COLO668 (cell line): Measurements from ENCODE around the gene ZNF845.
"Not testable (repeated sequence)": the region's sequence is repeated elsewhere in the genome, so short reads cannot be mapped to it uniquely, and the experiment has no call there.

ENCODE experiments used
- DNase-seq: peaks from one replicate; lab custom pipeline; 2025; ENCODE audit not compliant: unreplicated experiment; lab: John Stamatoyannopoulos, UW

Gene ZNF845

GRCh38 chr19:53374743-53375142 lies 41.2 kb downstream of the ZNF845 start:
- no peak for DNase-seq

GRCh38 chr19:53381376-53381775 lies 47.8 kb downstream of the ZNF845 start:
- DNase-seq: no peak

DNA sequence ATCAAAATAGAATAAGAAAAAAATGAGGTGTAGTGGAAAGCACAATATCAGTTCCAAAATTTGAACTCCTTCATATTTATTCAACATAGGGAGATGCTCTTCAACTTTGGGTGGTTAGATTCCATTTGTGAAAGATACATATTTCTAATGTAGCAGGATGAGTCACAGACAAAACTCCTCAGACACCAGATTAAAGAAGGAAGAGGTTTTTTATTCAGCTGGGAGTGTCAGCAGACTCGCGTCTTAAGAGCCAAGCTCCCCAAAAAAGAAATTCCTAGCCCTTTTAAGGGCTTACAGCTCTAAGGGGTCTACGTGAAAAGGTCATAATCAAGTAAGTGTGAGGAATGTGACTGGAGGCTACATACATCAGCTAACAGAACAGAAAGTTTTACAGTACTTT lies 54.6 kb downstream of the ZNF845 start:
- DNase-seq: no peak

DNA sequence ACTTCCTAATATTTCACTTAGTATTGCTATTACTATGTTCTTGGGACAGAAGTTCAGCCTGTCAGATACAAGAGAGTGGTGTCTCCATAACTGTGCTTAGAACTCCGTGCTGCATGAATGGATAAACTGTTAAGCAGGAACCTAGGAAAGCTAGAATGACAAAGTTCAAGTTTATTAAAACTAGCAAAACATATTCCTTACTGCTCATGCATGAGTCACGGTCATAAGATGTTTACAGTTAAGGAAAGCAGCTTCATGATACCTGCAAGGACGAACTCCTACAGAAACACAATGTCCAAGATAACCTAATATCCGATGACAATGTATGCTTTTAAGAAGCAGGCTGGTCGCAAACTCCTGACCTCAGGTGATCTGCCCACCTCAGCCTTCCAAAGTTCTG lies 55.4 kb downstream of the ZNF845 start:
- no peak for DNase-seq

GRCh38 chr19:53389571-53389970 lies 56.0 kb downstream of the ZNF845 start:
- no peak for DNase-seq

DNA sequence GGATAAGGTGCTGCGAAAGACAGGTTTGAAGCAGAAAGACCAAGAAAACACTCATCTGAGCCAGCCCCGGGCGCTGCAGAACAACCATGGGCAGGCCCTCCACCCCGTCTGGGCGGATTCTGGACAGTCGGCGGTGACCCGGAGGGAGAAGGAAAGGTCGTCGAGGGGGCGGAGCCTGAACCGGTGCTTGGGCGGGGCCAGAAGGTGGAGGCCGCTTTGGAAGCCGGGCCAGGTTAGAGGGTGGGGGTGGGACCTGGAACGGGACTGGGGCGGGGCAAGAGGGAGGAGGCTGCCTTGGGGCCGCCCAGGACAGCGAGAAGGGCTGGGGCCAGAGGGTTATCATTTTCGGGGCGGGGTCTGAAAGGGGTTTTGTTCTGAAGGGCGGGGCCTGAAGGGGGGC lies 56.4 kb downstream of the ZNF845 start:
- no peak for DNase-seq

DNA sequence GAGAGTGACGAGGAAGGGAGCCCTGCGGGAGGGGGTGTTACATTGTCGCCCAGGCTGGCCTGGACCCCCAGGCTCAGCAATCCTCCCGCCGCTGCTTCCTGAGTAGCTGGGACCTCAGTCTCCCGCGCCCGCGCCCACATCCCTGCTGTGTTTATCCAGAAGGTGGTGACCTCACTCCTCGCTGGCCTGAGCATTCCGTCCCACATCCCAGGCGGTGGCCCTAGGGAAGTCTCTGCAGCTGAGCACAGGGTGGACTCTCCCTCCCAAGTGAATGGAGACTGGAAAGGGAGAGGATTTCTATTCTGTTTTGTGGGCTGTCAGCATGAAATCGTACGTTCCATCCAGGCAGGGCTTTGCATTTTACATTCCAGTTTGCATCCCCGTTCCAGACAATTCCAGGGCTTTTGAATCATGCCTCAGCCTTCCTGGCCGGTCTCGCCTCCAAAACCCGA lies 61.0 kb downstream of the ZNF845 start:
- peak; percentile 32 for DNase-seq

- DNase-seq: peak; percentile 93
Observed at GRCh38 chr19:53394974-53395839, 61.7 kb downstream of the ZNF845 start, which contains the start of gene ZNF765. Gene ZNF765 (plus strand): TSS chr19:53395149. CDS start chr19:53398016, 2,867 bp downstream.

DNA sequence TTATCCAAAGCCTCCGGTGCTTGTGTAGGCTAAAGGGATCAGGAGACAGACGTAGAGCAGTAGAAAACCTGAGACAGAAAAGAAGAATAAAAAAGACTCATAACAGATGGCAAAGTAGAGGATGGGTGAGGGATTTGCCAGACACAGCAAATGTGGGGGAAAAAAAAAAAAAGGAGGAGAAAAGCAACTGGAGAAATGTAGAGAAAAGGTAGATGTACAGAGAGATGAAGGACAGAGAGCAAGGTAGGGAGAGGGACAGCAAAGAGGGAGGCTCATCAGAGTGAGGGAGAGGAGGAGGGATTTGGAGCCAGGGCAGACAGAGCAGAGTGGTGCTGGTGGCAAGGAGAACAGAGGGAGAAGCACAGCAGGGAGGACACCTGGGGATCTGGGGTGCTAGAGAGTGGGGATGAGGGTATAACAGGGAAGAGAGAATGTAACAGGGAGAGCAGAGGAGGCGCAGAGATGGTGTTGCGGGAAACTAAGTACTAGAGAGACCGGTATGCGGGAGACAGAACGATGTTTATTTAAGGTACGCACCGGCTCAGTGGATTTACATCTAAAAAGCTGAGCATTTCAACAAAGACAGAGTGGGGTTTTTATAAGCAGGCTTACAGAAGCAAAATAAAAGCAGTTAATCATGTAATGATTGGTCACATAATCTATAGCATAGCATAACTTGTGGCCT lies 62.4 kb downstream of the ZNF845 start:
- not testable (repeated sequence) for DNase-seq

DNA sequence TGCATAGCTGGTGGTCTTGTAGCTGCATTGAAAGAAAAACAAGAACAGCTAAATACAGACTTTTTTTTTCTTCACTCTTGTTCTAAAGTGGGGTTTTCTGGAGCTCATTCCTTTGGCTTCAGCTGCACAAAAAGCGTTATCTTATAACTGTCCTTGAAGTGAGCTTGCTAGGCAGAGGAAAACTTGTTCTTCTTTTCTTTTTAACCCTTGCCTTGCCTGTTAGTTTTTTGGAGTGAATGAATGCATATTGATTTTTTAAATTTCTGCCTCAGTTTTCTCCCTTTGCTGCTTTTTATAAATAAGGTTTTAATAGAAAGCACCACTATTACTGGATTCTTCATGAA lies 62.9 kb downstream of the ZNF845 start:
- no peak for DNase-seq

DNA sequence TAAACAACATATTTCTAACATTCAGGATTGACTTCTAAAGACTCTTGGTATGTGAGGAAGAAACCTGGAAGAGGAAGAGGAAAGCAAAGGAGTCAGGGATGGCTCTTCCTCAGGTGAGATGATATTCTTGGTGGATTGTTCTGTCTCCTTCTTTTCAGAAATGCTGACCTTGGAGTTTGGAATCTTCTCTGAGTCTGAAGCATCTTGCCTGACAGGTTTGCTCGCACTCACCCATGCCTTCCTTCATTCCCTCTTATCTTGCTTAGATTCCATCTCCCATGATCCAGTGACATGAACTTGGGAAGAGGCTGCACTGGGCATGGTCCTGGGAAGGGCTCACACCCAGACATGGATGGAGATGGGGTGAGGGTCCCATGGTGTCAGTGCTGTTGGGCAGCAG lies 64.4 kb downstream of the ZNF845 start:
- DNase-seq: not testable (repeated sequence)
